ENCODE data around the gene NPLOC4.
A peak's percentile ranks its signal among the peaks of the same experiment; 100 is the strongest.

NPLOC4 gene

GRCh38 chr17:81683584-81684441 is 46.9 kb upstream of the NPLOC4 start, which contains the start of the genes ARL16 and HGS:
Gene ARL16, minus strand, starts transcription at chr17:81683797. Its CDS starts 44 bp downstream, at chr17:81683753.
Gene HGS, plus strand, starts transcription at chr17:81684011. Its CDS starts 56 bp downstream, at chr17:81684067.
- peaks cover 50% of the 10 kb centered on the region for H3K79me2 ChIP-seq
- no peaks in the 10 kb centered on the region for H3K27me3 ChIP-seq (ENCODE audit: control insufficient read depth, insufficient read depth, low read length)
- H3K4me3 ChIP-seq (ENCODE audit: low read depth, low read length) = peak within 1 kb of the TSS; percentile 94
- H3K9ac ChIP-seq = peak within 1 kb of the TSS; percentile 58
- peak within 1 kb of the TSS; percentile 86 for H2AFZ ChIP-seq
- TF ChIP-seq, protein P1, sequence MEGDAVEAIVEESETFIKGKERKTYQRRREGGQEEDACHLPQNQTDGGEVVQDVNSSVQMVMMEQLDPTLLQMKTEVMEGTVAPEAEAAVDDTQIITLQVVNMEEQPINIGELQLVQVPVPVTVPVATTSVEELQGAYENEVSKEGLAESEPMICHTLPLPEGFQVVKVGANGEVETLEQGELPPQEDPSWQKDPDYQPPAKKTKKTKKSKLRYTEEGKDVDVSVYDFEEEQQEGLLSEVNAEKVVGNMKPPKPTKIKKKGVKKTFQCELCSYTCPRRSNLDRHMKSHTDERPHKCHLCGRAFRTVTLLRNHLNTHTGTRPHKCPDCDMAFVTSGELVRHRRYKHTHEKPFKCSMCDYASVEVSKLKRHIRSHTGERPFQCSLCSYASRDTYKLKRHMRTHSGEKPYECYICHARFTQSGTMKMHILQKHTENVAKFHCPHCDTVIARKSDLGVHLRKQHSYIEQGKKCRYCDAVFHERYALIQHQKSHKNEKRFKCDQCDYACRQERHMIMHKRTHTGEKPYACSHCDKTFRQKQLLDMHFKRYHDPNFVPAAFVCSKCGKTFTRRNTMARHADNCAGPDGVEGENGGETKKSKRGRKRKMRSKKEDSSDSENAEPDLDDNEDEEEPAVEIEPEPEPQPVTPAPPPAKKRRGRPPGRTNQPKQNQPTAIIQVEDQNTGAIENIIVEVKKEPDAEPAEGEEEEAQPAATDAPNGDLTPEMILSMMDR (IDR thresholded peaks at IDR 0.05) = no peak
- no peaks in the 10 kb centered on the region for H3K36me3 ChIP-seq (ENCODE audit: control insufficient read depth, insufficient read depth, low read length)
- peak within 1 kb of the TSS; percentile 88 for H3K4me2 ChIP-seq (ENCODE audit: low read length)
- peaks cover 11% of the 10 kb centered on the region for H3K4me1 ChIP-seq
- H3K9me3 ChIP-seq (ENCODE audit: control insufficient read depth, low read length) = no peaks in the 10 kb centered on the region
- peak within 1 kb of the TSS; percentile 63 for H3K27ac ChIP-seq

DNA sequence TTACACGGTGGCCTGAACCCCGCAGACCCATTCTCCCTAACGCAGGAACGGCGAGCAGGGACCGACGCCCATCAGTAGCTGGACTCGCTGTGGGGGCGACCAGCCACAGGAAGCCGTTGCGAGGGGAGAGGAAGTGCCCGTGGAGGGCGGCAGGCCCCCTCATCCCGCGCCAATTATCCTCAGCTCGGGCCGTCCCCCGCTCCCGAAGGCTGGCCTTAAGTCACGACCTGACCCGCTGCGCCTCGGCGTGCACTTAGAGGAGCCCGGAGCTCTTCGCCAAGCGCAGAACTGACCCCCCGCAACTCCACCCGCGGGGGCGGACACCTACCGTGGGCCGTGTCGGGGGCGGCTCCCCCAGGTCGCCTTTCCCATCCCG is 46.3 kb upstream of the NPLOC4 start:
- Histone ChIP-seq H3K36me3 (ENCODE audit: control insufficient read depth, insufficient read depth, low read length) (no peaks in the 10 kb centered on the region), H3K79me2 (peaks cover 46% of the 10 kb centered on the region), H3K4me1 (peaks cover 11% of the 10 kb centered on the region), H3K27me3 (ENCODE audit: control insufficient read depth, insufficient read depth, low read length) (no peaks in the 10 kb centered on the region), H2AFZ (peak overlapping the region; percentile 86), H3K9me3 (ENCODE audit: control insufficient read depth, low read length) (no peaks in the 10 kb centered on the region), H3K27ac (peak overlapping the region; percentile 63), H3K4me2 (ENCODE audit: low read length) (peak overlapping the region; percentile 77), H3K4me3 (ENCODE audit: low read depth, low read length) (peak overlapping the region; percentile 94), H3K9ac (peak overlapping the region; percentile 58)
- TF ChIP-seq, protein P1 (IDR thresholded peaks at IDR 0.05) = no peak

DNA sequence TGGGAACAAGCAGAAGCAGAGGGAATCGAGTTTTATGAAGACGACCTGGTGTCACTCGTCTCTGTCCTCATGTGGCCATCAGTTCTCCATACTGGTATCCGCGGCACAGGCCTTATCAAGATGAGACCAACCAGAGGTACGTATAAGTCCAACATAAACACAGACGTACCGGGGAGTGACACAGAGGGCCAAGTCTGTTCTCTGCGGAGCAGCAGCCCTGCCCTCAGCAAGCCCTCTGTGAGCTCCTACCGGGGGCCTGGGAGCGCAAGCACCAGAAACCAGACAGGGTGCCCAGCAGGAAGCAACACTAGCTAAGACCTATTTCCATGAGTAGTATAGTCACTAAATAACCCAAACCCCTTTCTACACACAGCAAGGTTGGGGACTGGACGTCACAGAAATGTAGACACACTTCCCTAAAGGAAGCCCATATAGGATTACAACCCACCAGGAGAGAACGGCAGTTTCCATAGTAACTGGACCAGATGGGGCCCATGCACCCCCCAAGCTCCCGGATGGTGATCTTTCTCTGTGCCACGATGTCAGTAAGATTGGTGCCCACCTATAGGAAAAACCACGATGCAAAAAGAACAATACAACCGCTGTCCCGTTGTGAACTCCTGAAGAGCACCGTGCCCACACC is 45.8 kb upstream of the NPLOC4 start:
- H3K9ac ChIP-seq = no peak overlapping the region

DNA sequence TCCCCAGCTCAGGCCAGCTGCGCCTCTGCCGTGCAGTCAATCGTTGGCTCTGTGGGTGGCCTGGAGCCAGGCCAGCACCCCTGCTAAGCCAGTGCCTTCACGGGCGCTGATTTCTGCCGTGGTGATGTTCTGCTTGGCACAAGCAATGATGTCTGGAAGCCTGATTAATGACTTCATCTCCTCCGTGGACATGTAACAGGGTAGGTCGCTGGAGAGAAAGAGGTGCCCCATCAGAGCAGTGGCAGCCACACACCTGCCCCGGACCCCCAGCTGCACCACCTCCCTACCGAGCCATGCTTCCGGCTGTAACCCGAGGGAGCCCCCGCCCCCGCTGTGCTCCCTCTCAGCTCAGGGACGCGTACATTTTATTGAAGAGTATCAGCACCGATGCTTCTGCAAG is 44.8 kb upstream of the NPLOC4 start:
- Histone ChIP-seq H3K36me3 (ENCODE audit: control insufficient read depth, insufficient read depth, low read length) (no peaks in the 10 kb centered on the region), H3K9me3 (ENCODE audit: control insufficient read depth, low read length) (no peaks in the 10 kb centered on the region)

More for the DNA sequence above, 45.8 kb upstream of the NPLOC4 start:
- Histone ChIP-seq H3K4me3 (ENCODE audit: low read depth, low read length) (peak overlapping the region; percentile 94), H3K79me2 (peaks cover 41% of the 10 kb centered on the region), H3K9me3 (ENCODE audit: control insufficient read depth, low read length) (no peaks in the 10 kb centered on the region), H3K4me1 (peaks cover 11% of the 10 kb centered on the region), H2AFZ (peak overlapping the region; percentile 86), H3K36me3 (ENCODE audit: control insufficient read depth, insufficient read depth, low read length) (no peaks in the 10 kb centered on the region), H3K27ac (no peak overlapping the region), H3K27me3 (ENCODE audit: control insufficient read depth, insufficient read depth, low read length) (no peaks in the 10 kb centered on the region), H3K4me2 (ENCODE audit: low read length) (peak overlapping the region; percentile 77)
- TF ChIP-seq, protein P1 (IDR thresholded peaks at IDR 0.05) = no peak

More for the DNA sequence above, 44.8 kb upstream of the NPLOC4 start:
- H2AFZ ChIP-seq = no peak overlapping the region
- no peak overlapping the region for H3K4me2 ChIP-seq (ENCODE audit: low read length)
- H3K9ac ChIP-seq = no peak overlapping the region
- peaks cover 31% of the 10 kb centered on the region for H3K79me2 ChIP-seq
- TF ChIP-seq, protein P1 (IDR thresholded peaks at IDR 0.05) = no peak
- H3K4me1 ChIP-seq = peaks cover 11% of the 10 kb centered on the region
- no peak overlapping the region for H3K27ac ChIP-seq
- H3K4me3 ChIP-seq (ENCODE audit: low read depth, low read length) = no peak overlapping the region
- H3K27me3 ChIP-seq (ENCODE audit: control insufficient read depth, insufficient read depth, low read length) = no peaks in the 10 kb centered on the region
